ENCODE measurements around the gene MFSD12. TPM values are rescaled to one million over a fixed set of nuclear protein-coding genes. Genes with fewer than 3 reads are reported as not detected.
A peak's percentile ranks its signal among the peaks of the same experiment; 100 is the strongest.

Gene MFSD12
- 60.6 and 61.7 TPM in 2 replicates for total RNA-seq (2022)
- percentile 50 among the genes with signal in this experiment for Bru-seq, nascent RNA
- BruChase-seq, experiment 1, labeled RNA remaining after a 2-hour chase = percentile 60 among the genes with signal in this experiment
- percentile 69 among the genes with signal in this experiment for BruChase-seq, experiment 2, labeled RNA remaining after a 6-hour chase
- long read RNA-seq, transcript MFSD12-201 (10 exons, 2,124 nt) = major isoform, 37 of 60 reads
- long read RNA-seq, transcript MFSD12-204 (1 exons, 1,769 nt) = minor isoform, 6 of 60 reads
- long read RNA-seq, partial matches to known transcripts = 4 of 60 reads
- long read RNA-seq, other reads (novel, unspliced or antisense) = 13 of 60 reads

GRCh38 chr19:3557461-3558248 lies at the start of gene MFSD12:
Gene MFSD12, minus strand, starts transcription at chr19:3557586. Its CDS starts 183 bp downstream, at chr19:3557403.
- POLR2A ChIA-PET = no interaction called here
- peak; percentile 91 to 94 for DNase-seq
- no peak for TF ChIP-seq CTCF (IDR thresholded peaks at IDR 0.05; ENCODE audit: insufficient read depth in 1 of 2, low read depth in 1 of 2, low read length in 1 of 2, severe bottlenecking in 1 of 2, unreplicated experiment in 1 of 2)
- Mint-ChIP-seq H3K27ac (ENCODE audit: unreplicated experiment) (peak within 1 kb of the TSS; percentile 91), H3K36me3 (ENCODE audit: insufficient read depth, unreplicated experiment) (peaks cover 22% of the 10 kb centered on the region), H3K4me3 (ENCODE audit: unreplicated experiment) (peak within 1 kb of the TSS; percentile 99), H3K27me3 (ENCODE audit: insufficient read depth, unreplicated experiment) (no peaks in the 10 kb centered on the region), H3K9me3 (ENCODE audit: unreplicated experiment) (no peaks in the 10 kb centered on the region), H3K4me1 (ENCODE audit: low read depth, unreplicated experiment) (peaks cover 10% of the 10 kb centered on the region)
- Histone ChIP-seq H3K9me3 (no peaks in the 10 kb centered on the region), H3K36me3 (ENCODE audit: control insufficient read depth, insufficient read depth, low read length) (no peaks in the 10 kb centered on the region), H3K4me1 (no peaks in the 10 kb centered on the region), H3K4me3 (ENCODE audit: low read depth, low read length) (peak within 1 kb of the TSS; percentile 90), H3K27me3 (replicated peaks; ENCODE audit: control insufficient read depth, insufficient read depth, low read length) (no peaks in the 10 kb centered on the region)
- BruUV-seq (replicated peaks) = TSS peak; percentile 30
- intact Hi-C loops (cut with micrococcal nuclease; ENCODE audit: unreplicated experiment) = loop anchor here (1.0 to 10.0 kb wide), 2 partner anchors 15 to 67 kb away; partner anchors contain the start of genes CACTIN and HMG20B
- CTCF ChIA-PET = interaction anchor here (1.1 to 1.2 kb wide), 2 partner anchors 13 to 18 kb away, joined by 3 read pairs; no protein-coding TSS in a partner anchor

GRCh38 chr19:3606690-3607289 lies 49.4 kb upstream of the MFSD12 start, which contains the start of gene TBXA2R:
Gene TBXA2R, minus strand, starts transcription at chr19:3606875. Its CDS starts 6,241 bp downstream, at chr19:3600634.
- Histone ChIP-seq H3K27me3 (replicated peaks; ENCODE audit: control insufficient read depth, insufficient read depth, low read length) (no peaks in the 10 kb centered on the region), H3K4me3 (ENCODE audit: low read depth, low read length) (no peak within 1 kb of the TSS), H3K36me3 (ENCODE audit: control insufficient read depth, insufficient read depth, low read length) (no peaks in the 10 kb centered on the region), H3K4me1 (peaks cover 5% of the 10 kb centered on the region; the same call in 1 of the 2 replicates), H3K9me3 (no peaks in the 10 kb centered on the region)
- peaks cover 6% of the 10 kb centered on the region for H3K36me3 Mint-ChIP-seq (ENCODE audit: insufficient read depth, unreplicated experiment)
- ChIA-PET CTCF (no interaction called here), POLR2A (no interaction called here)
- no peak for TF ChIP-seq CTCF (IDR thresholded peaks at IDR 0.05; ENCODE audit: insufficient read depth in 1 of 2, low read depth in 1 of 2, low read length in 1 of 2, severe bottlenecking in 1 of 2, unreplicated experiment in 1 of 2)
- H3K9me3 Mint-ChIP-seq (ENCODE audit: unreplicated experiment) = no peaks in the 10 kb centered on the region
- no peaks in the 10 kb centered on the region for H3K4me1 Mint-ChIP-seq (ENCODE audit: low read depth, unreplicated experiment)
- H3K27ac Mint-ChIP-seq (ENCODE audit: unreplicated experiment) = no peak within 1 kb of the TSS
- no peak within 1 kb of the TSS for H3K4me3 Mint-ChIP-seq (ENCODE audit: unreplicated experiment)
- no peaks in the 10 kb centered on the region for H3K27me3 Mint-ChIP-seq (ENCODE audit: insufficient read depth, unreplicated experiment)
- no TSS peak for BruUV-seq (replicated peaks)
- DNase-seq = no peak
- intact Hi-C loops (cut with micrococcal nuclease; ENCODE audit: unreplicated experiment) = no loop called here

GRCh38 chr19:3606174-3606689 lies 48.8 kb upstream of the MFSD12 start:
- Histone ChIP-seq H3K4me1 (peaks cover 5% of the 10 kb centered on the region; the same call in 1 of the 2 replicates), H3K27me3 (replicated peaks; ENCODE audit: control insufficient read depth, insufficient read depth, low read length) (no peaks in the 10 kb centered on the region), H3K36me3 (ENCODE audit: control insufficient read depth, insufficient read depth, low read length) (no peaks in the 10 kb centered on the region), H3K4me3 (ENCODE audit: low read depth, low read length) (no peak overlapping the region), H3K9me3 (no peaks in the 10 kb centered on the region)
- Mint-ChIP-seq H3K27ac (ENCODE audit: unreplicated experiment) (no peak overlapping the region), H3K4me3 (ENCODE audit: unreplicated experiment) (no peak overlapping the region), H3K27me3 (ENCODE audit: insufficient read depth, unreplicated experiment) (no peaks in the 10 kb centered on the region), H3K4me1 (ENCODE audit: low read depth, unreplicated experiment) (no peaks in the 10 kb centered on the region), H3K36me3 (ENCODE audit: insufficient read depth, unreplicated experiment) (peaks cover 6% of the 10 kb centered on the region), H3K9me3 (ENCODE audit: unreplicated experiment) (no peaks in the 10 kb centered on the region)
- BruUV-seq (replicated peaks) = no TSS peak
- CTCF ChIA-PET = no interaction called here
- no peak for DNase-seq
- intact Hi-C loops (cut with micrococcal nuclease; ENCODE audit: unreplicated experiment) = no loop called here
- POLR2A ChIA-PET = no interaction called here
- TF ChIP-seq CTCF (IDR thresholded peaks at IDR 0.05; ENCODE audit: insufficient read depth in 1 of 2, low read depth in 1 of 2, low read length in 1 of 2, severe bottlenecking in 1 of 2, unreplicated experiment in 1 of 2) = no peak
